ENCODE results near the gene OTOP2.

OTOP2 gene

GRCh38 chr17:74928786-74929185 is 4.7 kb downstream of the OTOP2 start:
- H3K4me2 ChIP-seq (ENCODE audit: low read depth, low read length, poor library complexity, severe bottlenecking) = no peak overlapping the region
- no peaks in the 10 kb centered on the region for H3K9me3 ChIP-seq (ENCODE audit: insufficient read depth, low read length)
- TF ChIP-seq CTCF (IDR thresholded peaks at IDR 0.05; ENCODE audit: insufficient read depth, low read length, poor library complexity, severe bottlenecking) (no peak), EZH2phosphoT487 (conservative IDR thresholded peaks at IDR 0.05; ENCODE audit: low read length) (no peak)
- H3K27ac ChIP-seq (ENCODE audit: low read depth, low read length) = no peak overlapping the region
- H3F3A ChIP-seq (ENCODE audit: insufficient read depth) = no peaks in the 10 kb centered on the region
- no peaks in the 10 kb centered on the region for H3K79me2 ChIP-seq (ENCODE audit: insufficient read depth, low read length)
- H3K4me3 ChIP-seq (ENCODE audit: insufficient read depth, low read length, poor library complexity, severe bottlenecking) = no peak overlapping the region
- no peaks in the 10 kb centered on the region for H3K9me2 ChIP-seq (replicated peaks; ENCODE audit: insufficient read depth, low read length)
- H2AFZ ChIP-seq (ENCODE audit: low read depth, low read length, severe bottlenecking) = no peak overlapping the region
- H3K9ac ChIP-seq (ENCODE audit: low read length) = no peak overlapping the region
- no peaks in the 10 kb centered on the region for H3K36me3 ChIP-seq (ENCODE audit: low read length)
- no peaks in the 10 kb centered on the region for H3K27me3 ChIP-seq (ENCODE audit: low read length)
- no peaks in the 10 kb centered on the region for H4K20me1 ChIP-seq (ENCODE audit: low read depth, low read length)

GRCh38 chr17:74930535-74931036 is 6.5 kb downstream of the OTOP2 start:
- no peaks in the 10 kb centered on the region for H3K27me3 ChIP-seq (ENCODE audit: low read length)
- TF ChIP-seq CTCF (IDR thresholded peaks at IDR 0.05; ENCODE audit: insufficient read depth, low read length, poor library complexity, severe bottlenecking) = no peak
- no peak for TF ChIP-seq EZH2phosphoT487 (conservative IDR thresholded peaks at IDR 0.05; ENCODE audit: low read length)
- no peak overlapping the region for H3K9ac ChIP-seq (ENCODE audit: low read length)
- no peaks in the 10 kb centered on the region for H3K36me3 ChIP-seq (ENCODE audit: low read length)
- no peak overlapping the region for H2AFZ ChIP-seq (ENCODE audit: low read depth, low read length, severe bottlenecking)
- H3K4me2 ChIP-seq (ENCODE audit: low read depth, low read length, poor library complexity, severe bottlenecking) = no peak overlapping the region
- H3K27ac ChIP-seq (ENCODE audit: low read depth, low read length) = no peak overlapping the region
- H3K4me3 ChIP-seq (ENCODE audit: insufficient read depth, low read length, poor library complexity, severe bottlenecking) = no peak overlapping the region
- no peaks in the 10 kb centered on the region for H3F3A ChIP-seq (ENCODE audit: insufficient read depth)
- H3K9me3 ChIP-seq (ENCODE audit: insufficient read depth, low read length) = no peaks in the 10 kb centered on the region
- H3K79me2 ChIP-seq (ENCODE audit: insufficient read depth, low read length) = no peaks in the 10 kb centered on the region
- no peaks in the 10 kb centered on the region for H3K9me2 ChIP-seq (replicated peaks; ENCODE audit: insufficient read depth, low read length)
- no peaks in the 10 kb centered on the region for H4K20me1 ChIP-seq (ENCODE audit: low read depth, low read length)

GRCh38 chr17:74935048-74935447 is 11.0 kb downstream of the OTOP2 start:
- Histone ChIP-seq H4K20me1 (ENCODE audit: low read depth, low read length) (no peaks in the 10 kb centered on the region), H3K4me2 (ENCODE audit: low read depth, low read length, poor library complexity, severe bottlenecking) (no peak overlapping the region), H3K4me3 (ENCODE audit: insufficient read depth, low read length, poor library complexity, severe bottlenecking) (no peak overlapping the region), H3F3A (ENCODE audit: insufficient read depth) (no peaks in the 10 kb centered on the region), H3K27ac (ENCODE audit: low read depth, low read length) (no peak overlapping the region), H2AFZ (ENCODE audit: low read depth, low read length, severe bottlenecking) (no peak overlapping the region), H3K27me3 (ENCODE audit: low read length) (no peaks in the 10 kb centered on the region), H3K79me2 (ENCODE audit: insufficient read depth, low read length) (no peaks in the 10 kb centered on the region), H3K9me3 (ENCODE audit: insufficient read depth, low read length) (no peaks in the 10 kb centered on the region), H3K9ac (ENCODE audit: low read length) (no peak overlapping the region), H3K9me2 (replicated peaks; ENCODE audit: insufficient read depth, low read length) (no peaks in the 10 kb centered on the region), H3K36me3 (ENCODE audit: low read length) (no peaks in the 10 kb centered on the region)
- TF ChIP-seq CTCF (IDR thresholded peaks at IDR 0.05; ENCODE audit: insufficient read depth, low read length, poor library complexity, severe bottlenecking) (no peak), EZH2phosphoT487 (conservative IDR thresholded peaks at IDR 0.05; ENCODE audit: low read length) (no peak)

All from SU-DHL-6 (cell line).